H1 (cell line): ENCODE results near the gene ZMYND10. TPM values are rescaled to one million over a fixed set of nuclear protein-coding genes. Genes with fewer than 3 reads are reported as not detected.
"Not testable (repeated sequence)": the region's sequence is repeated elsewhere in the genome, so short reads cannot be mapped to it uniquely, and the experiment has no call there.

Source experiments
- CTCF ChIA-PET: fragments of 300-600 bp; sonication (Branson Sonifier 250); formaldehyde crosslinking; loops from one replicate; lab custom pipeline; 2021; ENCODE audit not compliant: partially characterized antibody; lab: Charles Lee
- POLR2A ChIA-PET: fragments of 300-600 bp; sonication (Branson Sonifier 250); formaldehyde crosslinking; loops from one replicate; lab custom pipeline; 2021; ENCODE audit warnings: inconsistent platforms; ENCODE audit not compliant: partially characterized antibody; lab: Charles Lee
- DNase-seq, 2 experiments: peaks; one replicate each; pipeline versions ENCODE4 v3.0.0 to v3.0.0-alpha.2; 2010 to 2022; ENCODE audit warnings: low spot score in 2 of 2, low read depth in 1 of 2, mixed read lengths in 1 of 2
- FAIRE-seq: peaks from 2 replicates; lab custom pipeline; 2011; peaks lifted over from hg19 to GRCh38; lab: Jason Lieb, UNC
- H2AFZ ChIP-seq: 2 replicates; pipeline ENCODE4 v1.8.1; 2012; ENCODE audit warnings: low read length, inconsistent platforms
- H2AK5ac ChIP-seq: 2 replicates; pipeline ENCODE4 v1.6.1; 2013; ENCODE audit warnings: low read depth, low read length
- H2BK120ac ChIP-seq: replicated peaks from 2 replicates; pipeline ENCODE3; 2013; ENCODE audit warnings: low read depth, low read length, inconsistent platforms
- H2BK12ac ChIP-seq: 2 replicates; pipeline ENCODE4 v1.6.1; 2013; ENCODE audit warnings: low read depth, low read length
- H2BK15ac ChIP-seq: 2 replicates; pipeline ENCODE4 v1.6.1; 2013; ENCODE audit warnings: low read length
- H2BK20ac ChIP-seq: 2 replicates; pipeline ENCODE4 v1.6.1; 2013; ENCODE audit warnings: low read length
- H2BK5ac ChIP-seq: 2 replicates; pipeline ENCODE4 v1.6.1; 2013; ENCODE audit warnings: low read depth, low read length
- H3K14ac ChIP-seq: 2 replicates; pipeline ENCODE4 v1.6.1; 2013; ENCODE audit warnings: inconsistent platforms; ENCODE audit not compliant: insufficient read length
- H3K18ac ChIP-seq: 2 replicates; pipeline ENCODE4 v1.6.1; 2013; ENCODE audit warnings: low read length; ENCODE audit errors: extremely low read depth
- H3K23ac ChIP-seq: 2 replicates; pipeline ENCODE4 v1.6.1; 2013; ENCODE audit warnings: inconsistent platforms; ENCODE audit not compliant: insufficient read length
- H3K23me2 ChIP-seq: 2 replicates; pipeline ENCODE4 v1.6.1; 2013; ENCODE audit warnings: low read depth, low read length
- H3K27ac ChIP-seq: 2 replicates; pipeline ENCODE4 v1.6.1; 2011; ENCODE audit warnings: low read depth, low read length, inconsistent platforms
- H3K27me3 ChIP-seq, 4 experiments: replicated peaks in 1 of 4; 1 replicate in 1 of 4; 2 replicates in 3 of 4; pipeline versions ENCODE4 v1.6.1 to v1.8.1; 2011 to 2013; ENCODE audit warnings: low read length in 3 of 4, mild to moderate bottlenecking in 3 of 4, inconsistent platforms in 2 of 4, mixed read lengths in 2 of 4, moderate library complexity in 1 of 4; ENCODE audit not compliant: control insufficient read depth in 3 of 4, insufficient read depth in 3 of 4; ENCODE audit errors: extremely low read depth in 1 of 4
- H3K36me3 ChIP-seq, 4 experiments: 2 replicates each; pipeline versions ENCODE4 v1.6.1 to v1.8.1; 2011 to 2013; ENCODE audit warnings: mild to moderate bottlenecking in 4 of 4, low read length in 3 of 4, moderate library complexity in 2 of 4, control low read depth in 1 of 4, inconsistent platforms in 1 of 4; ENCODE audit not compliant: insufficient read depth in 4 of 4, control insufficient read depth in 2 of 4
- H3K4ac ChIP-seq: replicated peaks from 2 replicates; pipeline ENCODE3; 2013; ENCODE audit warnings: low read length, low read depth, mixed read lengths, inconsistent platforms; ENCODE audit not compliant: insufficient read length
- H3K4me1 ChIP-seq, 4 experiments: replicated peaks in 1 of 4; 1 replicate in 1 of 4; 2 replicates in 3 of 4; pipeline versions ENCODE4 v1.6.1 to v1.8.1; 2011 to 2013; ENCODE audit warnings: low read length in 3 of 4, inconsistent platforms in 2 of 4, mixed read lengths in 1 of 4; ENCODE audit not compliant: insufficient read depth in 4 of 4, control insufficient read depth in 3 of 4
- H3K4me2 ChIP-seq, 2 experiments: 2 replicates each; pipeline versions ENCODE4 v1.6.1 to v1.8.1; 2011 to 2013; ENCODE audit warnings: low read depth in 2 of 2, low read length in 2 of 2, control low read depth in 1 of 2, inconsistent platforms in 1 of 2, mild to moderate bottlenecking in 1 of 2; ENCODE audit not compliant: insufficient read depth in 1 of 2
- H3K4me3 ChIP-seq, 4 experiments: fragments of 200-600, 300-600 bp in 1 of 4; sonication (generic), shearing (Covaris generic), sonication (Bioruptor Twin) in 1 of 4; 2 replicates each; pipeline versions ENCODE4 v1.5.1 to v1.8.1; 2011 to 2016; ENCODE audit warnings: low read length in 4 of 4, low read depth in 3 of 4, control low read depth in 2 of 4, inconsistent platforms in 2 of 4, mild to moderate bottlenecking in 2 of 4, mixed read lengths in 1 of 4, moderate library complexity in 1 of 4; ENCODE audit not compliant: insufficient read depth in 2 of 4; ENCODE audit errors: extremely low read depth in 1 of 4
- H3K56ac ChIP-seq: replicated peaks from 2 replicates; pipeline ENCODE3; 2013; ENCODE audit warnings: low read depth, mild to moderate bottlenecking, mixed read lengths, low read length, inconsistent platforms; ENCODE audit not compliant: insufficient read length
- H3K79me1 ChIP-seq: 2 replicates; pipeline ENCODE4 v1.6.1; 2013; ENCODE audit warnings: low read depth, low read length, control low read depth
- H3K79me2 ChIP-seq, 2 experiments: 2 replicates each; pipeline versions ENCODE4 v1.6.1 to v1.8.1; 2012 to 2013; ENCODE audit warnings: low read length in 2 of 2, mild to moderate bottlenecking in 2 of 2, inconsistent platforms in 1 of 2; ENCODE audit not compliant: insufficient read depth in 2 of 2, control insufficient read depth in 1 of 2
- H3K9ac ChIP-seq, 4 experiments: replicated peaks in 1 of 4; 1 replicate in 1 of 4; 2 replicates in 3 of 4; pipeline versions ENCODE4 v1.6.1 to v1.8.1; 2011 to 2013; ENCODE audit warnings: low read depth in 3 of 4, low read length in 3 of 4, control low read depth in 2 of 4, mild to moderate bottlenecking in 2 of 4, moderate library complexity in 2 of 4, inconsistent platforms in 1 of 4; ENCODE audit errors: extremely low read depth in 1 of 4
- H3K9me3 ChIP-seq, 2 experiments: 2 replicates each; pipeline versions ENCODE4 v1.6.1 to v1.8.1; 2012 to 2013; ENCODE audit warnings: mild to moderate bottlenecking in 2 of 2, moderate library complexity in 2 of 2, control low read depth in 1 of 2, inconsistent platforms in 1 of 2, low read depth in 1 of 2, low read length in 1 of 2, mixed read lengths in 1 of 2; ENCODE audit not compliant: insufficient read depth in 2 of 2
- H4K20me1 ChIP-seq, 2 experiments: replicated peaks in 1 of 2; 2 replicates each; pipeline versions ENCODE3 to v1.8.1; 2011 to 2013; ENCODE audit warnings: inconsistent platforms in 2 of 2, low read length in 2 of 2, mild to moderate bottlenecking in 1 of 2; ENCODE audit not compliant: insufficient read depth in 2 of 2, control insufficient read depth in 1 of 2
- H4K5ac ChIP-seq: 2 replicates; pipeline ENCODE4 v1.6.1; 2013; ENCODE audit warnings: low read length, low read depth, mixed read lengths, inconsistent platforms; ENCODE audit not compliant: insufficient read length
- H4K8ac ChIP-seq: 2 replicates; pipeline ENCODE4 v1.8.0; 2013; ENCODE audit warnings: mild to moderate bottlenecking, moderate library complexity, low read length, inconsistent platforms; ENCODE audit not compliant: insufficient read depth; ENCODE audit errors: extremely low read depth
- H4K91ac ChIP-seq: replicated peaks from 2 replicates; pipeline ENCODE3; 2013; ENCODE audit warnings: low read length, mixed read lengths, inconsistent platforms; ENCODE audit not compliant: insufficient read length
- WGBS, 2 experiments: shearing (Covaris generic) in 1 of 2; methylation state at CpG; one replicate each; pipeline versions ENCODE4 v1.1.6 to v1.1.7; 2013 to 2015; ENCODE audit warnings: low lambda C conversion rate in 2 of 2, mixed read lengths in 2 of 2, inconsistent platforms in 1 of 2, low coverage in 1 of 2, missing lambda C conversion rate in 1 of 2; ENCODE audit not compliant: insufficient replicate concordance in 2 of 2, insufficient coverage in 1 of 2, insufficient read length in 1 of 2; ENCODE audit errors: extremely low coverage in 1 of 2, missing lambda C conversion rate in 1 of 2; 5-methylcytosine and 5-hydroxymethylcytosine counted together
- polyA plus RNA-seq, 7 experiments: library from polyadenylated mRNA; depleted of rRNA in 3 of 7; stranded (reverse) in 5 of 7; unstranded in 2 of 7; fragments of >200 nt in 5 of 7; fragments of 200-250 nt in 2 of 7; gene quantifications; 1 replicate in 5 of 7; 2 replicates in 1 of 7; 4 replicates in 1 of 7; pipeline versions ENCODE4 v1.2.1 to v1.2.3, GENCODE V29; 2011 to 2013; ENCODE audit warnings: missing spikeins in 2 of 7, mixed read lengths in 2 of 7
- total RNA-seq: library from RNA; stranded (reverse); fragmentation: NEBNext Ultra II Directional; extraction: Animal tissue kit (Norgen Biotek cat#: 25700); gene quantifications from 2 replicates; pipeline ENCODE4 v1.2.1, GENCODE V29; 2021

ZMYND10 gene
- total and polyA plus RNA-seq, 2 of the 8 experiments (the other 6 are each of a cell fraction or from before 2014, with no cell fraction given): 0.56 to 0.79 TPM

DNA sequence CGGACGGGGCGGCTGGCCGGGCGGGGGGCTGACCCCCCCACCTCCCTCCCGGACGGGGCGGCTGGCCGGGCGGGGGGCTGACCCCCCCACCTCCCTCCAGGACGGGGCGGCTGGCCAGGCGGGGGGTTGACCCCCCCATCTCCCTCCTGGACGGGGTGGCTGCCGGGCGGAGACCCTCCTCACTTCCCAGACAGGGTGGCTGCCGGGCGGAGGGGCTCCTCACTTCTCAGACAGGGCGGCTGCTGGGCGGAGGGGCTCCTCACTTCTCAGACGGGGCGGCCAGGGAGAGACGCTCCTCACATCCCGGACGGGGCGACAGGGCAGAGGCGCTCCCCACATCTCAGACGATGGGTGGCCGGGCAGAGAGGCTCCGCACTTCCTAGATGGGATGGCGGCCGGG is 33.5 kb downstream of the ZMYND10 start:
- DNase-seq, H3K27me3 ChIP-seq, CTCF ChIA-PET: not testable (repeated sequence)

More for the DNA sequence above, 33.5 kb downstream of the ZMYND10 start:
- H3K18ac ChIP-seq, H3K79me2 ChIP-seq, H3K23ac ChIP-seq, H3K23me2 ChIP-seq, H3K4me2 ChIP-seq, H2AFZ ChIP-seq, H2BK120ac ChIP-seq, H3K4me3 ChIP-seq, H2BK12ac ChIP-seq, H4K8ac ChIP-seq, H3K36me3 ChIP-seq, FAIRE-seq, H3K79me1 ChIP-seq, H3K4ac ChIP-seq, H2AK5ac ChIP-seq, H3K9ac ChIP-seq, H3K56ac ChIP-seq, H3K4me1 ChIP-seq, H4K91ac ChIP-seq, H2BK15ac ChIP-seq, POLR2A ChIA-PET, H3K14ac ChIP-seq, H4K5ac ChIP-seq, H3K27ac ChIP-seq, H2BK5ac ChIP-seq, H2BK20ac ChIP-seq: not testable (repeated sequence)
- peaks cover 9 to 25% of the 10 kb centered on the region in 2 experiments; a peak in 3 of 4 replicates for H3K9me3 ChIP-seq
- WGBS, 2 experiments: 90% methylated on average over 6 of the region's 32 CpGs; no CpG with 5 or more reads in 1 of the 2 experiments
- H4K20me1 ChIP-seq: peaks cover 7 to 10% of the 10 kb centered on the region in 2 experiments
